ENCODE measurements around the gene PIM1. TPM values are rescaled to one million over a fixed set of nuclear protein-coding genes. Genes with fewer than 3 reads are reported as not detected.
A peak's percentile ranks its signal among the peaks of the same experiment; 100 is the strongest.

Gene PIM1
- total and polyA plus RNA-seq, 9 of the 15 experiments (the other 6 are each of a cell fraction or from before 2014, with no cell fraction given): 19.0 to 789 (median 212) TPM

GRCh38 chr6:37170273-37171200 lies 585 bp downstream of the PIM1 start (continued):
- TF ChIP-seq, protein P1, sequence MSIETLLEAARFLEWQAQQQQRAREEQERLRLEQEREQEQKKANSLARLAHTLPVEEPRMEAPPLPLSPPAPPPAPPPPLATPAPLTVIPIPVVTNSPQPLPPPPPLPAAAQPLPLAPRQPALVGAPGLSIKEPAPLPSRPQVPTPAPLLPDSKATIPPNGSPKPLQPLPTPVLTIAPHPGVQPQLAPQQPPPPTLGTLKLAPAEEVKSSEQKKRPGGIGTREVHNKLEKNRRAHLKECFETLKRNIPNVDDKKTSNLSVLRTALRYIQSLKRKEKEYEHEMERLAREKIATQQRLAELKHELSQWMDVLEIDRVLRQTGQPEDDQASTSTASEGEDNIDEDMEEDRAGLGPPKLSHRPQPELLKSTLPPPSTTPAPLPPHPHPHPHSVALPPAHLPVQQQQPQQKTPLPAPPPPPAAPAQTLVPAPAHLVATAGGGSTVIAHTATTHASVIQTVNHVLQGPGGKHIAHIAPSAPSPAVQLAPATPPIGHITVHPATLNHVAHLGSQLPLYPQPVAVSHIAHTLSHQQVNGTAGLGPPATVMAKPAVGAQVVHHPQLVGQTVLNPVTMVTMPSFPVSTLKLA (conservative IDR thresholded peaks at IDR 0.05): no peak
- no peak for TF ChIP-seq FOXJ3 (CRISPR knock-in tag; IDR thresholded peaks at IDR 0.05)
- no peak for TF ChIP-seq KLF10 (CRISPR knock-in tag; IDR thresholded peaks at IDR 0.05)
- TF ChIP-seq CBX1 (IDR thresholded peaks at IDR 0.05; ENCODE audit: low read depth): peak; percentile 85; the same call in 1 of the 2 replicates
- no peak for TF ChIP-seq ZBTB26 (CRISPR knock-in tag; IDR thresholded peaks at IDR 0.05)
- no peak for TF ChIP-seq ZKSCAN3 (CRISPR knock-in tag; IDR thresholded peaks at IDR 0.05)
- TF ChIP-seq RFX1 (IDR thresholded peaks at IDR 0.05): no peak
- TF ChIP-seq, protein P2, sequence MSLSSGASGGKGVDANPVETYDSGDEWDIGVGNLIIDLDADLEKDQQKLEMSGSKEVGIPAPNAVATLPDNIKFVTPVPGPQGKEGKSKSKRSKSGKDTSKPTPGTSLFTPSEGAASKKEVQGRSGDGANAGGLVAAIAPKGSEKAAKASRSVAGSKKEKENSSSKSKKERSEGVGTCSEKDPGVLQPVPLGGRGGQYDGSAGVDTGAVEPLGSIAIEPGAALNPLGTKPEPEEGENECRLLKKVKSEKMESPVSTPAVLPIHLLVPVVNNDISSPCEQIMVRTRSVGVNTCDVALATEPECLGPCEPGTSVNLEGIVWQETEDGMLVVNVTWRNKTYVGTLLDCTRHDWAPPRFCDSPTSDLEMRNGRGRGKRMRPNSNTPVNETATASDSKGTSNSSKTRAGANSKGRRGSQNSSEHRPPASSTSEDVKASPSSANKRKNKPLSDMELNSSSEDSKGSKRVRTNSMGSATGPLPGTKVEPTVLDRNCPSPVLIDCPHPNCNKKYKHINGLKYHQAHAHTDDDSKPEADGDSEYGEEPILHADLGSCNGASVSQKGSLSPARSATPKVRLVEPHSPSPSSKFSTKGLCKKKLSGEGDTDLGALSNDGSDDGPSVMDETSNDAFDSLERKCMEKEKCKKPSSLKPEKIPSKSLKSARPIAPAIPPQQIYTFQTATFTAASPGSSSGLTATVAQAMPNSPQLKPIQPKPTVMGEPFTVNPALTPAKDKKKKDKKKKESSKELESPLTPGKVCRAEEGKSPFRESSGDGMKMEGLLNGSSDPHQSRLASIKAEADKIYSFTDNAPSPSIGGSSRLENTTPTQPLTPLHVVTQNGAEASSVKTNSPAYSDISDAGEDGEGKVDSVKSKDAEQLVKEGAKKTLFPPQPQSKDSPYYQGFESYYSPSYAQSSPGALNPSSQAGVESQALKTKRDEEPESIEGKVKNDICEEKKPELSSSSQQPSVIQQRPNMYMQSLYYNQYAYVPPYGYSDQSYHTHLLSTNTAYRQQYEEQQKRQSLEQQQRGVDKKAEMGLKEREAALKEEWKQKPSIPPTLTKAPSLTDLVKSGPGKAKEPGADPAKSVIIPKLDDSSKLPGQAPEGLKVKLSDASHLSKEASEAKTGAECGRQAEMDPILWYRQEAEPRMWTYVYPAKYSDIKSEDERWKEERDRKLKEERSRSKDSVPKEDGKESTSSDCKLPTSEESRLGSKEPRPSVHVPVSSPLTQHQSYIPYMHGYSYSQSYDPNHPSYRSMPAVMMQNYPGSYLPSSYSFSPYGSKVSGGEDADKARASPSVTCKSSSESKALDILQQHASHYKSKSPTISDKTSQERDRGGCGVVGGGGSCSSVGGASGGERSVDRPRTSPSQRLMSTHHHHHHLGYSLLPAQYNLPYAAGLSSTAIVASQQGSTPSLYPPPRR (CRISPR knock-in tag; IDR thresholded peaks at IDR 0.05; ENCODE audit: borderline replicate concordance): no peak; the same call in 1 of the 2 replicates
- no peak for TF ChIP-seq ZNF354B (CRISPR knock-in tag; IDR thresholded peaks at IDR 0.05)
- TF ChIP-seq KLF13 (tag; IDR thresholded peaks at IDR 0.05; ENCODE audit: borderline replicate concordance, low read depth): no peak
- TF ChIP-seq HNRNPLL (IDR thresholded peaks at IDR 0.05; ENCODE audit: low read depth, low read length, poor library complexity, severe bottlenecking): peak; percentile 13
- TF ChIP-seq POLR3G (IDR thresholded peaks at IDR 0.05; ENCODE audit: extremely low read depth, insufficient read length, insufficient replicate concordance): no peak
- TF ChIP-seq EP300 (IDR thresholded peaks at IDR 0.05; ENCODE audit: low read length): no peak
- TF ChIP-seq ZNF280A (IDR thresholded peaks at IDR 0.05; ENCODE audit: low read depth, partially characterized antibody): no peak
- TF ChIP-seq TEAD2 (tag; IDR thresholded peaks at IDR 0.05): no peak
- no peak for TF ChIP-seq ZNF324 (CRISPR knock-in tag; IDR thresholded peaks at IDR 0.05)
- no peak; a peak in 1 of 4 replicates for TF ChIP-seq KDM4B (IDR thresholded peaks at IDR 0.05; ENCODE audit: borderline replicate concordance in 2 of 2, low read depth in 1 of 2)
